DMS79 (cell line): ENCODE measurements around the gene CPO.

Experiments used
- DNase-seq: peaks from one replicate; lab custom pipeline; 2025; lab: John Stamatoyannopoulos, UW

Gene CPO

GRCh38 chr2:207015901-207016300 is 76.6 kb downstream of the CPO start:
- DNase-seq: no peak
